HepG2 (cell line): Measurements from ENCODE around the gene BCAS3. TPM values are rescaled to one million over a fixed set of nuclear protein-coding genes. Genes with fewer than 3 reads are reported as not detected.
A peak's percentile ranks its signal among the peaks of the same experiment; 100 is the strongest.

ENCODE experiments used
- ATAC-seq: fragments of 200-7000 bp; cut with Tn5 transposase; 3 replicates; pipeline ENCODE4 v1.9.1; 2020; ENCODE audit warnings: mild to moderate bottlenecking, moderate library complexity
- BruUV-seq: library from RNA; stranded (reverse); fragments of 400-500 nt; replicated peaks from 2 replicates; lab custom pipeline; 2021; lab: Mats Ljungman, UMichigan
- CTCF ChIA-PET: fragments of 300-600 bp; formaldehyde crosslinking; extraction: SDS; loops from one replicate; lab custom pipeline; 2021; ENCODE audit warnings: low total read pairs, inconsistent platforms, low intra/inter-chr PET ratio; lab: Yijun Ruan, JAX
- POLR2A ChIA-PET: fragments of 350-600 bp; sonication (Branson Sonifier 250); formaldehyde crosslinking; loops from one replicate; lab custom pipeline; 2020; ENCODE audit warnings: antibody characterized with exemption, inconsistent platforms; lab: Yijun Ruan, JAX
- DNase-seq: peaks from one replicate; pipeline ENCODE4 v3.0.0-alpha.2; 2015; ENCODE audit warnings: low spot score
- FAIRE-seq: peaks from 3 replicates; lab custom pipeline; 2011; peaks lifted over from hg19 to GRCh38; lab: Jason Lieb, UNC
- H2AFZ ChIP-seq: one replicate; pipeline ENCODE4 v1.6.1; 2011; ENCODE audit warnings: low read length, inconsistent platforms
- H3K27ac ChIP-seq: fragments of 300-600 bp; 3 replicates; pipeline ENCODE4 v1.8.0; 2011; ENCODE audit warnings: mixed run types, mild to moderate bottlenecking, mixed read lengths, low read length, inconsistent platforms; ENCODE audit not compliant: insufficient read depth; ENCODE audit errors: extremely low read length
- H3K27me3 ChIP-seq, 2 experiments: fragments of 200-600 bp in 1 of 2; 2 replicates in 1 of 2; 3 replicates in 1 of 2; pipeline versions ENCODE4 v1.6.0 to v1.8.0; 2011; ENCODE audit warnings: low read length in 2 of 2, mild to moderate bottlenecking in 2 of 2, moderate library complexity in 2 of 2, inconsistent platforms in 1 of 2; ENCODE audit not compliant: insufficient read depth in 2 of 2, control insufficient read depth in 1 of 2
- H3K36me3 ChIP-seq, 2 experiments: fragments of 200-600 bp in 1 of 2; replicated peaks in 1 of 2; 2 replicates in 1 of 2; 3 replicates in 1 of 2; pipeline versions ENCODE4 v1.5.1 to v1.8.0; 2011; ENCODE audit warnings: low read length in 2 of 2, inconsistent platforms in 1 of 2; ENCODE audit not compliant: insufficient read depth in 2 of 2, control insufficient read depth in 1 of 2
- H3K4me1 ChIP-seq: 2 replicates; pipeline ENCODE4 v1.5.1; 2012; ENCODE audit warnings: low read length, inconsistent platforms; ENCODE audit not compliant: insufficient read depth
- H3K4me2 ChIP-seq: 2 replicates; pipeline ENCODE4 v1.6.0; 2011; ENCODE audit warnings: low read depth, low read length, inconsistent platforms
- H3K4me3 ChIP-seq, 3 experiments: fragments of 200-600 bp in 1 of 3; sonication (generic), shearing (Covaris generic) in 1 of 3; replicated peaks in 1 of 3; 2 replicates each; pipeline ENCODE4 v1.5.1; 2011 to 2016; ENCODE audit warnings: low read length in 3 of 3, inconsistent platforms in 2 of 3, low read depth in 2 of 3, mild to moderate bottlenecking in 2 of 3, control low read depth in 1 of 3, mixed read lengths in 1 of 3; ENCODE audit not compliant: insufficient read depth in 1 of 3
- H3K79me2 ChIP-seq: one replicate; pipeline ENCODE4 v1.6.1; 2011; ENCODE audit warnings: low read length, inconsistent platforms; ENCODE audit not compliant: insufficient read depth
- H3K9ac ChIP-seq: 2 replicates; pipeline ENCODE4 v1.6.0; 2011; ENCODE audit warnings: mild to moderate bottlenecking, low read depth, low read length, inconsistent platforms; ENCODE audit not compliant: insufficient read depth
- H3K9me3 ChIP-seq: 2 replicates; pipeline ENCODE4 v1.5.1; 2012; ENCODE audit warnings: mild to moderate bottlenecking, low read length
- H4K20me1 ChIP-seq: 2 replicates; pipeline ENCODE4 v1.6.0; 2011; ENCODE audit warnings: inconsistent platforms, mild to moderate bottlenecking, low read length, moderate library complexity; ENCODE audit not compliant: insufficient read depth
- CREB3 ChIP-seq: sonication (generic); formaldehyde crosslinking; IDR thresholded peaks from 2 replicates; pipeline ENCODE4 v1.5.0; 2020; ENCODE audit warnings: missing genetic modification reagents
- HNF4A ChIP-seq: sonication (generic); formaldehyde crosslinking; IDR thresholded peaks from 2 replicates; pipeline ENCODE4 v1.4.0; 2020; ENCODE audit warnings: missing genetic modification reagents
- IRF2 ChIP-seq: IDR thresholded peaks from 2 replicates; pipeline ENCODE4 v1.6.1; 2018; ENCODE audit warnings: missing genetic modification reagents, missing compliant biosample characterization
- MAFF ChIP-seq: IDR thresholded peaks from 2 replicates; pipeline ENCODE4 v1.6.1; 2011; ENCODE audit warnings: low read depth, low read length, improper control_type of control experiment
- MAFK ChIP-seq, 2 experiments: IDR thresholded peaks in 1 of 2; conservative IDR thresholded peaks in 1 of 2; 2 replicates each; pipeline ENCODE4 v1.6.1; 2011; ENCODE audit warnings: improper control_type of control experiment in 2 of 2, low read length in 2 of 2
- NBN ChIP-seq: fragments of 450-650 bp; conservative IDR thresholded peaks from 2 replicates; pipeline ENCODE4 v1.6.1; 2017
- NFE2L1 ChIP-seq: sonication (generic); formaldehyde crosslinking; IDR thresholded peaks from 2 replicates; pipeline ENCODE4 v1.4.0; 2020; ENCODE audit warnings: missing genetic modification reagents, mild to moderate bottlenecking, borderline replicate concordance
- NFIB ChIP-seq: sonication (generic); formaldehyde crosslinking; IDR thresholded peaks from 2 replicates; pipeline ENCODE4 v1.9.0; 2021; ENCODE audit warnings: missing genetic modification reagents, mild to moderate bottlenecking, borderline replicate concordance
- PREB ChIP-seq: sonication (generic); formaldehyde crosslinking; IDR thresholded peaks from 2 replicates; pipeline ENCODE4 v1.4.0; 2020; ENCODE audit warnings: missing genetic modification reagents
- U2AF2 ChIP-seq: fragments of 200-400 bp; formaldehyde crosslinking; IDR thresholded peaks from 2 replicates; pipeline ENCODE4 v1.6.1; 2017; ENCODE audit warnings: low read depth, mild to moderate bottlenecking, low read length
- ZBTB3 ChIP-seq: sonication (generic); formaldehyde crosslinking; IDR thresholded peaks from 2 replicates; pipeline ENCODE4 v1.4.0; 2020; ENCODE audit warnings: low read depth, mild to moderate bottlenecking, moderate library complexity, missing genetic modification reagents, borderline replicate concordance
- ZBTB43 ChIP-seq: sonication (generic); formaldehyde crosslinking; conservative IDR thresholded peaks from 2 replicates; pipeline ENCODE4 v1.4.0; 2020; ENCODE audit warnings: missing genetic modification reagents
- ZNF333 ChIP-seq: sonication (generic); formaldehyde crosslinking; IDR thresholded peaks from 2 replicates; pipeline ENCODE4 v1.4.0; 2020; ENCODE audit warnings: mild to moderate bottlenecking, missing genetic modification reagents, borderline replicate concordance
- ZNF44 ChIP-seq: sonication (generic); formaldehyde crosslinking; IDR thresholded peaks from 2 replicates; pipeline ENCODE4 v1.5.1; 2020; ENCODE audit warnings: mild to moderate bottlenecking, missing genetic modification reagents
- ZSCAN12 ChIP-seq: sonication (generic); formaldehyde crosslinking; IDR thresholded peaks from 2 replicates; pipeline ENCODE4 v1.9.0; 2021; ENCODE audit warnings: mild to moderate bottlenecking, missing genetic modification reagents
- WGBS: methylation state at CpG from one replicate; pipeline ENCODE4 v1.1.6; 2017; ENCODE audit warnings: low lambda C conversion rate; 5-methylcytosine and 5-hydroxymethylcytosine counted together
- in situ Hi-C: cut with HindIII; loops from 2 replicates; pipeline ENCODE4 v1.10.0; 2017; ENCODE audit warnings: low pct_unique_long_range_greater_than_20kb; ENCODE audit not compliant: extremely low pct_ligation_motif_present
- intact Hi-C: fragments of 100-400 bp; cut with micrococcal nuclease; formaldehyde crosslinking; loops from one replicate; pipeline ENCODE4 v1.10.0; 2022; ENCODE audit not compliant: unreplicated experiment
- polyA plus RNA-seq, 8 experiments: library from polyadenylated mRNA; depleted of rRNA in 3 of 8; stranded (reverse) in 7 of 8; unstranded in 1 of 8; fragments of >200 nt; fragmentation: Illumina TruSeq in 4 of 8; extraction: Trizol in 4 of 8; gene quantifications; 2 replicates each; pipeline versions ENCODE4 v1.2.1 to v1.2.3, GENCODE V29; 2011 to 2016; ENCODE audit warnings: low read depth in 4 of 8, missing spikeins in 1 of 8, mixed read lengths in 1 of 8; ENCODE audit not compliant: insufficient read depth in 1 of 8
- total RNA-seq, 5 experiments: library from RNA; depleted of rRNA; stranded (reverse); fragments of >200 nt; fragmentation: Illumina TruSeq; extraction: Trizol; gene quantifications; 2 replicates each; pipeline ENCODE4 v1.2.3, GENCODE V29; 2016; ENCODE audit warnings: low read depth in 1 of 5
- TF ChIP-seq, protein P1 (sequence below): sonication (generic); formaldehyde crosslinking; IDR thresholded peaks from 2 replicates; pipeline ENCODE4 v1.8.0; 2023; ENCODE audit warnings: mild to moderate bottlenecking, missing genetic modification reagents

The BCAS3 gene
- total and polyA plus RNA-seq, 2 of the 13 experiments (the other 11 are each of a cell fraction or from before 2014, with no cell fraction given): 10.7 to 11.2 TPM

- FAIRE-seq (no peak), DNase-seq (no peak), ATAC-seq (no peak)
- ChIA-PET POLR2A (no interaction called here), CTCF (interaction anchor here (0.6 kb wide), 1 partner anchor 1328 kb away, joined by 4 read pairs; no protein-coding TSS in a partner anchor)
- H3K4me3 ChIP-seq: no peak overlapping the region
- no TSS peak for BruUV-seq
- no peaks in the 10 kb centered on the region for H3K36me3 ChIP-seq
- H3K27ac ChIP-seq: no peak overlapping the region
- no peaks in the 10 kb centered on the region; the same call in 1 of the 2 replicates for H4K20me1 ChIP-seq
- TF ChIP-seq MAFF (peak; percentile 82), MAFK (conservative IDR thresholded peaks at IDR 0.05 in 1 of 2, IDR thresholded peaks at IDR 0.05 in 1 of 2; ENCODE audit: low read length in 2 of 2) (peak; percentile 59 to 90; a peak in 3 of 4 replicates), CREB3 (CRISPR knock-in tag) (no peak), U2AF2 (no peak), IRF2 (no peak)
- no peak overlapping the region for H2AFZ ChIP-seq
- no peaks in the 10 kb centered on the region for H3K27me3 ChIP-seq
- H3K4me2 ChIP-seq: no peak overlapping the region
- in situ Hi-C loops (no loop called here), intact Hi-C loops (loop anchor here (10.0 kb wide), 1 partner anchor 176 kb away; no protein-coding TSS in a partner anchor)
- H3K9ac ChIP-seq: no peak overlapping the region
- WGBS: 46% methylated on average over 3 of the region's 3 CpGs
- no peaks in the 10 kb centered on the region for H3K79me2 ChIP-seq
- H3K9me3 ChIP-seq: peaks cover 7% of the 10 kb centered on the region
- H3K4me1 ChIP-seq: no peaks in the 10 kb centered on the region
Measured at GRCh38 chr17:60900688-60901087, 223.0 kb downstream of the BCAS3 start.

DNA sequence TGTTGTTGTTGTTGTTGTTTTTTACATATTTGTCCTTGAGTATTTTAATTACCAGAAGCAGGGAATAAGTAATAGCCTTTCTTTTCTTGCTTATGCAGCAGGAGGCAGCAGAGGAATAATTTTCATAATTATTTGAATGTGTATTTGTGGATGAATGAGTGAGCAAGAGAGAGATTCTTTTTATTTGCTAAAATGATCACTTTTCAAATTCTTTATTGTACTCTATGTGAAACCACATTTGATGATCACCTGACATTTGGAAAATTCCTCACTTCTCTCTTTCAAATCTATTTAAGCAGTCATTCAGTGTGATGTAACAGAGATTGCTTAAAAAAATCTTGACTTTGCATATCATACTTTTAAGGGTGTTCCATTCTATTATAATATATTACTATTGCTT is 223.6 kb downstream of the BCAS3 start:
- H3K36me3 ChIP-seq: no peaks in the 10 kb centered on the region
- H3K27me3 ChIP-seq: no peaks in the 10 kb centered on the region
- no TSS peak for BruUV-seq
- intact Hi-C loops (loop anchor here (10.0 kb wide), 1 partner anchor 176 kb away; no protein-coding TSS in a partner anchor), in situ Hi-C loops (no loop called here)
- DNase-seq: no peak
- POLR2A ChIA-PET: no interaction called here
- no peak overlapping the region for H3K4me3 ChIP-seq
- H4K20me1 ChIP-seq: no peaks in the 10 kb centered on the region; the same call in 1 of the 2 replicates
- no peak overlapping the region for H2AFZ ChIP-seq
- no peaks in the 10 kb centered on the region for H3K4me1 ChIP-seq
- no peak overlapping the region for H3K4me2 ChIP-seq
- peaks cover 7% of the 10 kb centered on the region for H3K9me3 ChIP-seq
- H3K9ac ChIP-seq: no peak overlapping the region
- no peak overlapping the region for H3K27ac ChIP-seq
- CTCF ChIA-PET: no interaction called here
- no peak for FAIRE-seq
- no peak for ATAC-seq
- H3K79me2 ChIP-seq: no peaks in the 10 kb centered on the region
- TF ChIP-seq ZBTB3 (CRISPR knock-in tag): no peak
- TF ChIP-seq NFIB: no peak
- TF ChIP-seq ZSCAN12 (CRISPR knock-in tag): no peak
- TF ChIP-seq, protein P1, sequence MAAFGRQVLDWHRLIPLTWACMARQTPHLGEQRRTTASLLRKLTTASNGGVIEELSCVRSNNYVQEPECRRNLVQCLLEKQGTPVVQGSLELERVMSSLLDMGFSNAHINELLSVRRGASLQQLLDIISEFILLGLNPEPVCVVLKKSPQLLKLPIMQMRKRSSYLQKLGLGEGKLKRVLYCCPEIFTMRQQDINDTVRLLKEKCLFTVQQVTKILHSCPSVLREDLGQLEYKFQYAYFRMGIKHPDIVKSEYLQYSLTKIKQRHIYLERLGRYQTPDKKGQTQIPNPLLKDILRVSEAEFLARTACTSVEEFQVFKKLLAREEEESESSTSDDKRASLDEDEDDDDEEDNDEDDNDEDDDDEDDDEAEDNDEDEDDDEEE: no peak
- TF ChIP-seq HNF4A (CRISPR knock-in tag): no peak
- TF ChIP-seq PREB (CRISPR knock-in tag): no peak
- TF ChIP-seq ZBTB43 (CRISPR knock-in tag): no peak
- TF ChIP-seq ZNF44 (CRISPR knock-in tag): no peak
- no peak for TF ChIP-seq NFE2L1 (CRISPR knock-in tag)
- TF ChIP-seq ZNF333 (CRISPR knock-in tag): no peak
- TF ChIP-seq NBN: no peak
